ENCODE measurements around the gene PTPRT.

DNA sequence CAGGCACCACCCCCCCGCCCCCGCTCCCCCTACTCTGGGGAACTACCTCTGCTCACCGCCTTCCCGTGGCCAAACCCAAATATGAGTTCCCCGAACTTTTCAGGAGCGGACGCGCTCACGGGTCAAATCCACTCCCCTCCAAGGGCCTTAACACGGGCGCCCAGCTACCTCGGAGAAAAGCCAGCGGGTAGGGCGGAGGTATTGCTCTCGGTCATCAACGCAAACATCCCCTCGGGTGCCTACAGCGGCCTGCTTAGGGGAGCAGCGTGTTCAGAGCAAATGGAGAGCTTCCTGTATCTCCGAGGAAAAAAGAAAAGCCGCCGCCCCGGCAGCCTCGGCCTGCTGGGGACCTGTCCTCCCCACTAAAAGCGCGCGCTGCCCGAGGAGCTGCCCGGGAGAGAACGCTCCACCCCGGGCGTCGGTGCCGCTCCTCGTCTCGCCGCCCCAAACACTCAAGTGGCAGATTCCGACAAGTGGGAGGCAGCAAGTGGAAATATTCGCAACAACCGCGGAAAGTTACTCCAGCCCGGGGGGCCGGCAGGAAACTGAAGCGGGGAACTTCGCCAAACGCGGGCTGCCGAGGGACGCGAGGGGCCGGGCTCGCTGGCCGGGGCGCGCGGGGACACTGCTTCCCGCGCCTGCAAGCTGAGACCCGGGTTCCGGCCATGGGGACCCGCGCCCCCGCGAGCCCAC, 699 bp downstream of the PTPRT start:
- TF ChIP-seq ATAD3A (CRISPR knock-in tag; IDR thresholded peaks at IDR 0.05) (no peak), CREM (IDR thresholded peaks at IDR 0.05) (no peak), CREM (CRISPR knock-in tag; IDR thresholded peaks at IDR 0.05) (no peak), SIX1 (CRISPR knock-in tag; IDR thresholded peaks at IDR 0.05; ENCODE audit: borderline replicate concordance) (no peak), ZNF354B (CRISPR knock-in tag; IDR thresholded peaks at IDR 0.05) (no peak), SRF (IDR thresholded peaks at IDR 0.05; ENCODE audit: low read depth, low read length) (no peak)
